Measurements from ENCODE around the gene PRTN3.
"Not testable (repeated sequence)": the region's sequence is repeated elsewhere in the genome, so short reads cannot be mapped to it uniquely, and the experiment has no call there.

PRTN3 gene

DNA sequence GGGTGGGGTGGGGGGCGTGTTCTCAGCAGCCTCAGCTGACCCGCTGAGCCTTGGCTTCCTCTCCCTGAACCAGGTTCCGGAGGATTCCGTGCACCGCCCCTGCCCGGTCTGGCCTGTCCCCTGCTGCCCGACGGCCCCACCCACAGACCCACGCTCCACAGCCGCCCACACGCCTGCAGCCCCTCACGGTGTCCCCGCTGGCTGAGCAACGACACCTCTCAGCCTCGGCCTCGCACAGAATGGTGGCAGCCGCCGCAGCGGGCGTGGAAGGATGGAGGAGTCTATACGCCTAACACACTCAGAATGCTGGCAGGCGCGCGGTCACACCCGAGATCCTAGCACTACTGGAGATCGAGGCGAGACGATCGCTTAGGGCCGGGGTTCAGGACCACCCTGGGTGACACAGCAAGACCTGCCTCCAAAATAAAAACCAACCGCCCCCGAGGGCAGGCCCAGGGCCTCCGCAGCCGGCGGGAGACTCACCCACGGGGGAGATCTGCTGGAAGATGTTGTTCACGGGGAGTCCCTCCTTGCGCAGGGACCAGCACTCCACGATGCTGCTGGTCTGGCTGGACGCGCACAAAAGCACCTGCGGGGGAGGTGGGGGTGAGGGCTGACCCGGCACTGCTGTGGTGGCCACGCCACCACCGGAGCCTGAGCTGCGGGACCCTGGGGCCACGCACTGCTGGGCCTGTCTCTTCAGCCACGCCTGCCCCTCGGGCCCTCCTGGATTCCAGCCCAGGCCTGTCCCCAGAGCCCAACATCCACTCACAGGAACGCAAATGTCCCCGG, 43.8 kb downstream of the PRTN3 start:
- peaks cover 52% of the 10 kb centered on the region for H3K36me3 ChIP-seq (ENCODE audit: insufficient read depth, low read length)
- H3K4me3 ChIP-seq (ENCODE audit: low read length) = no peak overlapping the region
- no peak overlapping the region for H3K9ac ChIP-seq (ENCODE audit: low read depth, low read length)
- no peak overlapping the region for H3K27ac ChIP-seq (ENCODE audit: low read depth, low read length)
- no peaks in the 10 kb centered on the region for H3K4me1 ChIP-seq (ENCODE audit: insufficient read depth, low read length)
- H3K27me3 ChIP-seq (ENCODE audit: insufficient read depth, low read length) = no peaks in the 10 kb centered on the region
- WGBS = 94% methylated on average over 51 of the region's 51 CpGs
- no peaks in the 10 kb centered on the region for H3K9me3 ChIP-seq (ENCODE audit: insufficient read depth, low read depth, low read length)

DNA sequence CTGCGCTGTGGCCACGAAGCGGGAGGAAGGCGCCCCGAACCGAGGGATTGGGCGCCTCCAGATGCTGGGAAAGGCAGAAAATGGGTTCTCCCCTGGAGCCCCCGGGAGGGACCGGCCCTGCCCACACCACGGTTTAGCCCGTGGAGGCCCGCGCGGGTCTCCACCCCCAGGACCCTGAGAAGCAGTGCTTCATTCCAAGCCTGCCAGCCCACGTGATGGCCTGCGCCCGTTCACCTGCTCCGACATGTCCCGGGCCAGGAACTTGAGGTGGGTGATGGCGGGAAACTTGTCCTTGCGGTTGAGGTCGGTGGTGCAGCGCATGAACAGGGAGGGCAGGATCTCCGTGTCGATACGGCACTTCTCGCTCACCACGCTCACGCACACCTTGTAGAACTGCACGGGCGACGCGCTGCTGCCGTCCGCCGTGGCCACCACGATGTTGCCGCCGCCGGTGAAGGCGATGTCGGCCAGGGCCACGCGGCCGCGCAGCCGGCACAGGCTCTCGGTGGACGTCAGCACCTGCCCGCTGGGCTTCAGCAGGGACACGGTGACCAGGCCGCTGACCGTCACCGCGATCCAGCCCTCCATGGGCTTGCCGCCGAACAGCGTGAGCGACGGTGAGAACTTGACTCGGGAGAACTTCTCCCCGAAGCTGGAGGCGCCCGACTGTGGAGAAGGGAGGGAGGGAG, 44.9 kb downstream of the PRTN3 start:
- Histone ChIP-seq H3K9me3 (ENCODE audit: insufficient read depth, low read depth, low read length) (no peaks in the 10 kb centered on the region), H3K9ac (ENCODE audit: low read depth, low read length) (no peak overlapping the region), H3K27ac (ENCODE audit: low read depth, low read length) (no peak overlapping the region), H3K27me3 (ENCODE audit: insufficient read depth, low read length) (no peaks in the 10 kb centered on the region), H3K4me3 (ENCODE audit: low read length) (no peak overlapping the region), H3K36me3 (ENCODE audit: insufficient read depth, low read length) (peaks cover 58% of the 10 kb centered on the region), H3K4me1 (ENCODE audit: insufficient read depth, low read length) (no peaks in the 10 kb centered on the region)
- 96% methylated on average over 64 of the region's 64 CpGs for WGBS

DNA sequence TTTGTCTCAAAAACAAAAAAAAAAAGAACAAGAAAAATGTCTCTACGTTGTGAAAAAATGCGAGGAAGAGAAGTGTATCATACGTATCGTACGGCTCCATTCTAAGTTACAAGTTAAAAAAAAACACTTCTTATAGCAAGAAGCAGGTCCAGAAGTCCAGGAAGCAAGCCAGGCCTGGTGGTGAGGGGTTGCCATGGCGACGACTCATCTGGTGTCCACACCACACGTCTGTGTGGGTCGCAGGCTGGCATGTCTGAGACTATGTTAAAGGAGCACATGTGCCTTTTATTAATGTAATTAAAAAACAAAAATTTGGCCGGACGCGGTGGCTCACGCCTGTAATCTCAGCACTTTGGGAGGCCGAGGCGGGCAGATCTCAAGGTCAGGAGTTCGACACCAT, 46.3 kb downstream of the PRTN3 start:
- Histone ChIP-seq H3K9me3 (ENCODE audit: insufficient read depth, low read depth, low read length) (no peaks in the 10 kb centered on the region), H3K4me1 (ENCODE audit: insufficient read depth, low read length) (no peaks in the 10 kb centered on the region), H3K27me3 (ENCODE audit: insufficient read depth, low read length) (no peaks in the 10 kb centered on the region), H3K4me3 (ENCODE audit: low read length) (no peak overlapping the region), H3K9ac (ENCODE audit: low read depth, low read length) (no peak overlapping the region), H3K36me3 (ENCODE audit: insufficient read depth, low read length) (peaks cover 47% of the 10 kb centered on the region), H3K27ac (ENCODE audit: low read depth, low read length) (no peak overlapping the region)
- 92% methylated on average over 16 of the region's 16 CpGs for WGBS

DNA sequence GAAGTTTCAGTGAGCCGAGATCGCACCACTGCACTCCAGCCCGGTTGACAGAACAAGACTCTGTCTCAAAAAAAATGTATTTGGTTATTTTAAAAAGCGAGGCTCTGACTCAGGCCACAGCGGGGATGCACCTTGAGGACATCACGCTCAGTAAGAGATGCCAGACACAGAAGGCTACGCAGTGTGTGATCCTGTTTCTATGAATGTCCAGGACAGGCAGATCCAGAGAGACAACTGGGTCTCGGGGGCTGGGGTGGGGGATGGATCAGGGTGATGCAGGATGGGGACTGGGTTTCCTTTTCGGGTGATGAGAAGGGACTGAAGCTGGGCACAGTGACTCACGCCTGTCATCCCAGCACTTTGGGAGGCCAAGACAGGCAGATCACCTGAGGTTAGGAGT, 46.8 kb downstream of the PRTN3 start:
- Histone ChIP-seq H3K4me3 (ENCODE audit: low read length) (no peak overlapping the region), H3K27ac (ENCODE audit: low read depth, low read length) (no peak overlapping the region), H3K9ac (ENCODE audit: low read depth, low read length) (no peak overlapping the region), H3K9me3 (ENCODE audit: insufficient read depth, low read depth, low read length) (no peaks in the 10 kb centered on the region), H3K27me3 (ENCODE audit: insufficient read depth, low read length) (no peaks in the 10 kb centered on the region), H3K4me1 (ENCODE audit: insufficient read depth, low read length) (no peaks in the 10 kb centered on the region), H3K36me3 (ENCODE audit: insufficient read depth, low read length) (peaks cover 43% of the 10 kb centered on the region)
- WGBS = 94% methylated on average over 10 of the region's 10 CpGs

DNA sequence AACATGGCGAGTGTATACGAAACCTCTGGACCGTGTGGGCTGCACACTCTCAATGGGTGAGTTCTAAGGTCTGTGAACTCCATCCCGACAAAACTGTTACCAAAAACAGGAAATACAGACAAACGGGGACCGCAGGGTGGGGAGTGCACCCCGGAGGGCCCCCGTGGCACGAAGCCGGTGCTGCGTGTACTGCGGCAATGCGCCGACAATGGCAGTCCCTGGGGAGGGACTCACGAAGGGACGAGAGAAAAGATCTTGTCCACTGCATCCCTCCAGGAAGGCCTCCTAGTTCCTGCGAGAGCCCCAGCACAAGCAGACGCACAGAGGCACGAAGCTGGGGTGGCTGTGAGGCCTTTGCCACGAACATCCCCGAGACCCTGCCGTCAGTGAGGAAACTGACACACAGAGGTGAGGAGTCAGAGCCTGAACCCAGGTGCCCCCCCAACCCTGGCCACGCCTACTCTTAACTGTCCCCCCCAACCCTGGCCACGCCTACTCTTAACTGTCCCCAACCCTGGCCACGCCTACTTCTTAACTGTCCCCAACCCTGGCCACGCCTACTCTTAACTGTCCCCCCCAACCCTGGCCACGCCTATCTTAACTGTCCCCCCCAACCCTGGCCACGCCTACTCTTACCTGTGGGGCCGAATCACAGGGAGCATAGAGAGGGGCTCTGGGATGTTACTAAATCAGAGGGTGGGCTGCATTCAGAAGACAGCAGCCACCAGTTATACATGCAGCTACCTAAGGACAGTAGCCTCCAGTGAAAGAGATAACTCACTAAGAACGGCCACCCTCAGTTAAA, 48.0 kb downstream of the PRTN3 start:
- WGBS = 94% methylated on average over 30 of the region's 30 CpGs
- H3K9ac ChIP-seq (ENCODE audit: low read depth, low read length) = no peak overlapping the region
- H3K27me3 ChIP-seq (ENCODE audit: insufficient read depth, low read length) = no peaks in the 10 kb centered on the region
- no peak overlapping the region for H3K27ac ChIP-seq (ENCODE audit: low read depth, low read length)
- no peaks in the 10 kb centered on the region for H3K9me3 ChIP-seq (ENCODE audit: insufficient read depth, low read depth, low read length)
- H3K4me1 ChIP-seq (ENCODE audit: insufficient read depth, low read length) = no peaks in the 10 kb centered on the region
- H3K36me3 ChIP-seq (ENCODE audit: insufficient read depth, low read length) = peaks cover 37% of the 10 kb centered on the region
- no peak overlapping the region for H3K4me3 ChIP-seq (ENCODE audit: low read length)

DNA sequence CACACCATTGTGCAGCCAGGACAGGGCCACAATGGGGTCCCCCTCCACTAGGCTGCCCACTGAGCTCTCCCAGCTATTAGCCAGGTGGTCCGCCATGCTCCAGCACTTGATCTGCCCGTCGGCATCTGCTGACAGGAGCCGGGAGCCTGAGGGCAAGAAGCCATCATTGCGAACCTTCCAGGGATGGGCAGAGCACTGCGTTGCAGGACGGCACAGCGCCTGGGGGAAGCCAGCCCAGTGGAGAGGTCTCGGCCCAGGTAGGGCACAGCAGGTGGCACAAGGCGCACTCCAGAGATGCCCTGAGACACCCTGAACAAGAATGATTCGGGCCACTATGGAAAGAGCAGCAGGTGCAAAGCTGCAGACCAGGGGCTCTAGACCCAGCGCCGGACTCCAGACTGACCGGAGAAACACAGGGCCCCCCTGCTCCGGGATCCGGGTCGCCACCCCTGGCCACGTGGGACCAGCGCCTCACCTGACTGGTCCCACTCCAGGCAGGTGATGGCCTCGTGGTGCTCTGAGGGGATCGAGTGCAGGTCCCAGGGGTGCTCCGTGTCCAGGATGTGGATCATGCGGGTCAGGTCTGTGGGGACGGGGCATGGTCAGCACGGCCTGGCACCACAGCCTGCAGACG, 49.0 kb downstream of the PRTN3 start:
- Histone ChIP-seq H3K9ac (ENCODE audit: low read depth, low read length) (no peak overlapping the region), H3K4me3 (ENCODE audit: low read length) (no peak overlapping the region), H3K27me3 (ENCODE audit: insufficient read depth, low read length) (no peaks in the 10 kb centered on the region), H3K9me3 (ENCODE audit: insufficient read depth, low read depth, low read length) (no peaks in the 10 kb centered on the region), H3K27ac (ENCODE audit: low read depth, low read length) (no peak overlapping the region), H3K4me1 (ENCODE audit: insufficient read depth, low read length) (no peaks in the 10 kb centered on the region), H3K36me3 (ENCODE audit: insufficient read depth, low read length) (peaks cover 36% of the 10 kb centered on the region)
- 95% methylated on average over 26 of the region's 26 CpGs for WGBS

DNA sequence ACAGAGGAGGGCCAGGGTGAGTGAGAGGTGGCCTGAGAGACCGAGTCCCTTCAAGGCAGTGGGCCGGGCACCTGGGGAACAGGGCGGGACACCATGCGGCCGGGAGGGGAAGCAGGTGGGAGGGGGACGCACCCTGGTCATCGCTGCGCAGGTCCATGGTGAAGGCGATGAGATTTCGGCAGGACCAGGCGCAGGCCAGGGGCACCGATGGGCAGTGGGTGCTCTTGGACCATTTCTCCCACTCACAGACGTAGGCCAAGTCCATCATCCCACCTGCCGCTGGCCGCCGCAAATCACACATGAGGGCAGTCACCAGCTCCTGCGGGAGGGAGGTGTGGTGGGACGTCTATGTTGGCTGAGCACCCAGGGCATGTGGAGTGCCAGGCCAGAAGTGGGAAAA, 50.0 kb downstream of the PRTN3 start:
- WGBS = 96% methylated on average over 18 of the region's 18 CpGs
- Histone ChIP-seq H3K4me1 (ENCODE audit: insufficient read depth, low read length) (no peaks in the 10 kb centered on the region), H3K4me3 (ENCODE audit: low read length) (no peak overlapping the region), H3K27ac (ENCODE audit: low read depth, low read length) (no peak overlapping the region), H3K36me3 (ENCODE audit: insufficient read depth, low read length) (peaks cover 32% of the 10 kb centered on the region), H3K27me3 (ENCODE audit: insufficient read depth, low read length) (no peaks in the 10 kb centered on the region), H3K9me3 (ENCODE audit: insufficient read depth, low read depth, low read length) (no peaks in the 10 kb centered on the region), H3K9ac (ENCODE audit: low read depth, low read length) (no peak overlapping the region)

DNA sequence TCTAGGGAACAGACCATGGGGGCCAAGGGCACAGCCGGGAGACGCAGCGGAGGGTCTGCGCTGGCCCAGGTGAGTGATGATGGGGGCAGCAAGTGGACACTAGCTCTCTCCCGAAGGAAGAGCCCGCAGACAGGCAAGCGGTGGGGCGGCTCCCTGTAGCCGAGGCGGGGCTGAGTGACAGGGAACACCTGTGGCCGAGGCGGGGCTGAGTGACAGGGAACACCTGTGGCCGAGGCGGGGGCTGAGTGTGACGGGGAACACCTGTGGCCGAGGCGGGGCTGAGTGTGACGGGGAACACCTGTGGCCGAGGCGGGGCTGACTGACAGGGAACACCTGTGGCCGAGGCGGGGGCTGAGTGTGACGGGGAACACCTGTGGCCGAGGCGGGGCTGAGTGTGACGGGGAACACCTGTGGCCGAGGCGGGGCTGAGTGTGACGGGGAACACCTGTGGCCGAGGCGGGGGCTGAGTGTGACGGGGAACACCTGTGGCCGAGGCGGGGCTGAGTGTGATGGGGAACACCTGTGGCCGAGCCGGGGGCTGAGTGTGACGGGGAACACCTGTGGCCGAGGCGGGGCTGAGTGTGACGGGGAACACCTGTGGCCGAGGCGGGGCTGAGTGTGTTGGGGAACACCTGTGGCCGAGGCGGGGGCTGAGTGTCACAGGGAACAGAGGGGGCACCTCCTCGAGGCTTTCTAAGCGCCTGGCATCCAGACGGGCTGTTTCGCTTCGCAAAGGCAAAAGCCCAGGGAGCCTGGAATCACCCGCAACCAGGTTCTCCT, 50.8 kb downstream of the PRTN3 start:
- Histone ChIP-seq H3K4me3 (ENCODE audit: low read length) (peak overlapping the region; percentile 89), H3K36me3 (ENCODE audit: insufficient read depth, low read length) (peaks cover 29% of the 10 kb centered on the region)
- H3K9ac ChIP-seq (ENCODE audit: low read depth, low read length); H3K9me3 ChIP-seq (ENCODE audit: insufficient read depth, low read depth, low read length); H3K27ac ChIP-seq (ENCODE audit: low read depth, low read length); H3K27me3 ChIP-seq (ENCODE audit: insufficient read depth, low read length); H3K4me1 ChIP-seq (ENCODE audit: insufficient read depth, low read length): not testable (repeated sequence)
- 93% methylated on average over 50 of the region's 50 CpGs for WGBS

DNA sequence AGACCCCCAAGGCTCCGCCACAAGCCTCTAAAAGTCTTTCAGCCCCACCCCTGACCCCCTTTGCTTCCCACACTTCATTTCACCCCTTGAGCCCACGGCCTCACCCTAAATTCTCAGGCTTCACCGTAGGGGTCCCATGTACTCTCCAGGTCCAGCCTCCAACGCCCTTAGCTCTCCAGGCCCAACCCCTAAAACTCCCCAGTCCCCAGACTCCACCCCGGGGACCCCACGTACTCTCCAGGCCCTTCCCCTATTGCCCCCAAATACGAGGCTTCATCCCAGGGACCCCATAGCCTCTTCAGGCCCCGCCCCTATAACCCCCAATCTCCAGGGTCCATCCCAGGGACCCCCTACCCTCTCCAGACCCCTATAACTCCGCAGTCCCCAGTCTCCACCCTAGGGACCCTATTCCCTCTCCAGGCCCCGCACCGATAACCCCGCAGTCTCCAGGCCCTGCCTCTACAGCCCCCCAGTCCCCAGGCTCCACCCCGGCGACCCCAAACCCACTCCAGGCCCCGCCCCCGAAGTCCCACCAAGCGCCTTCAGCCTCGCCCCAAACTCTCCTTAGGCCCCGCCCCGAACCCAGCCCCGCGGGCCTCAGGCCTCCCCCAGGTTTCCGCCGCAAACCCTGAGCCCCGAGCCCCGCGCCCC, 51.6 kb downstream of the PRTN3 start:
- no peaks in the 10 kb centered on the region for H3K4me1 ChIP-seq (ENCODE audit: insufficient read depth, low read length)
- peak overlapping the region; percentile 57 for H3K9ac ChIP-seq (ENCODE audit: low read depth, low read length)
- peak overlapping the region; percentile 91; the same call in 1 of the 2 replicates for H3K27ac ChIP-seq (ENCODE audit: low read depth, low read length)
- H3K27me3 ChIP-seq (ENCODE audit: insufficient read depth, low read length) = no peaks in the 10 kb centered on the region
- peaks cover 32% of the 10 kb centered on the region for H3K36me3 ChIP-seq (ENCODE audit: insufficient read depth, low read length)
- H3K9me3 ChIP-seq (ENCODE audit: insufficient read depth, low read depth, low read length) = no peaks in the 10 kb centered on the region
- WGBS = 6% methylated on average over 27 of the region's 27 CpGs
- peak overlapping the region; percentile 89 for H3K4me3 ChIP-seq (ENCODE audit: low read length)
